Measurements from ENCODE around the gene PPP1R13B. TPM values are rescaled to one million over a fixed set of nuclear protein-coding genes. Genes with fewer than 3 reads are reported as not detected.

Gene PPP1R13B
- total RNA-seq, 1 experiment from 2014 or later = 16.2 TPM

- CTCF ChIA-PET = no interaction called here
- H3K4me1 Mint-ChIP-seq (ENCODE audit: insufficient read depth, unreplicated experiment) = peaks cover 13% of the 10 kb centered on the region
- peaks cover 8% of the 10 kb centered on the region for H3K9me3 Mint-ChIP-seq (ENCODE audit: unreplicated experiment)
- H3K4me3 Mint-ChIP-seq (ENCODE audit: unreplicated experiment) = no peak overlapping the region
- TF ChIP-seq CTCF (IDR thresholded peaks at IDR 0.05; ENCODE audit: unreplicated experiment) = no peak
- POLR2A ChIA-PET = no interaction called here
- H3K36me3 Mint-ChIP-seq (ENCODE audit: insufficient read depth, unreplicated experiment) = no peaks in the 10 kb centered on the region
- DNase-seq (ENCODE audit: unreplicated experiment) = no peak
- no peak overlapping the region for H3K27ac Mint-ChIP-seq (ENCODE audit: low read depth, unreplicated experiment)
- no TSS peak for BruUV-seq (replicated peaks)
- H3K27me3 Mint-ChIP-seq (ENCODE audit: insufficient read depth, unreplicated experiment) = no peaks in the 10 kb centered on the region
- intact Hi-C loops (cut with micrococcal nuclease) = no loop called here
Measured at GRCh38 chr14:103892247-103892646, 44.9 kb upstream of the PPP1R13B start.

DNA sequence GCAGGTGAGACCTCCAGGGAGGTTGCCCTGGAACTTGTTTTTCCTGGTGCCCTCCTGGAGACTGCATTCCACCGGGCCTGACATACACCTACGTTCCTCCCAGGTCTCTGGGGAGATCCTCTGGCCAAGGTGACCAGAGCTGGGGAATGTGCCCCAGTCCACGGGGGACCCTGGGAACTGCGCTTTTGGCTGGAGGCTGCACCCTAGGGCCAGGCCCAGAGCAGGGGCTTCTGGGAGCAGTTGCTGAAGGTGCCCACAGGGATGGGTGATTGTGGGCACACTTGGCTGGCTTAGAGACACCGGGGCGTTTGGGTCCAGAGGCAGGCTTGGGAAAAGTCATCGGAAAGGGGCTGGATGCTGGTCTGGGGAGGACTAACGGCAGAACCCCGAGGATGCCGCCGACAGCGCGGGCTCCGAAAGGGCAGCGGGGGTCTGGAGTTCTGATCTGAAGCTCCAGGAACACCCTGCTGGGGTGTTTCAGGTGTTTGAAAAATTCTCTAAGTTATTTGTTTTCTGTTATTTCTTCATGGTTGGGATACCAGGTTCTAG lies 44.4 kb upstream of the PPP1R13B start:
- Mint-ChIP-seq H3K27ac (ENCODE audit: low read depth, unreplicated experiment) (no peak overlapping the region), H3K9me3 (ENCODE audit: unreplicated experiment) (peaks cover 6% of the 10 kb centered on the region), H3K27me3 (ENCODE audit: insufficient read depth, unreplicated experiment) (no peaks in the 10 kb centered on the region), H3K4me3 (ENCODE audit: unreplicated experiment) (no peak overlapping the region), H3K36me3 (ENCODE audit: insufficient read depth, unreplicated experiment) (no peaks in the 10 kb centered on the region), H3K4me1 (ENCODE audit: insufficient read depth, unreplicated experiment) (peaks cover 13% of the 10 kb centered on the region)
- CTCF ChIA-PET = interaction anchor here (0.7 kb wide), 1 partner anchor 83 kb away, joined by 3 read pairs; no protein-coding TSS in a partner anchor
- POLR2A ChIA-PET = no interaction called here
- intact Hi-C loops (cut with micrococcal nuclease) = no loop called here
- no TSS peak for BruUV-seq (replicated peaks)
- no peak for TF ChIP-seq CTCF (IDR thresholded peaks at IDR 0.05; ENCODE audit: unreplicated experiment)
- DNase-seq (ENCODE audit: unreplicated experiment) = no peak

- Mint-ChIP-seq H3K4me3 (ENCODE audit: unreplicated experiment) (no peak overlapping the region), H3K4me1 (ENCODE audit: insufficient read depth, unreplicated experiment) (peaks cover 13% of the 10 kb centered on the region), H3K27me3 (ENCODE audit: insufficient read depth, unreplicated experiment) (no peaks in the 10 kb centered on the region), H3K27ac (ENCODE audit: low read depth, unreplicated experiment) (no peak overlapping the region), H3K9me3 (ENCODE audit: unreplicated experiment) (no peaks in the 10 kb centered on the region), H3K36me3 (ENCODE audit: insufficient read depth, unreplicated experiment) (no peaks in the 10 kb centered on the region)
- CTCF ChIA-PET = interaction anchor here (0.7 to 2.5 kb wide), 2 partner anchors 10 to 83 kb away, joined by 3 to 9 read pairs; no protein-coding TSS in a partner anchor
- intact Hi-C loops (cut with micrococcal nuclease) = no loop called here
- no peak for TF ChIP-seq CTCF (IDR thresholded peaks at IDR 0.05; ENCODE audit: unreplicated experiment)
- BruUV-seq (replicated peaks) = no TSS peak
- POLR2A ChIA-PET = no interaction called here
- DNase-seq (ENCODE audit: unreplicated experiment) = no peak
Measured at GRCh38 chr14:103890821-103891666, 43.7 kb upstream of the PPP1R13B start.

DNA sequence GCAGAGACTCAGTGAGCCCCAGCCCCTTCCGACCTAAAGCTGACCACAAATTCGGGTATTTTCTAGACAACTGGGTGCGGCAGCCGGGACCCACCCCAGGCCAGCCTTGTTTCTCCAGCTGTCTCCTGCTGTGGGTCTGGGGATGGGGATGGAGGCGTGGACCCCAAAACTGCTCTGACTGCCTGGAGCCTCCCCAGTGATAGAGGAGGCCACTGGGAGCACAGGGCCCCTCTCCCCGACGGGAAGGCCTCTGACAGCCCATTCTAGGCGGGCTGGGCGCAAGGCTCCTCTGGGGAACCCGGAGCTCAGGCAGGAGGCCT lies 42.6 kb upstream of the PPP1R13B start:
- Mint-ChIP-seq H3K27ac (ENCODE audit: low read depth, unreplicated experiment) (no peak overlapping the region), H3K27me3 (ENCODE audit: insufficient read depth, unreplicated experiment) (no peaks in the 10 kb centered on the region), H3K36me3 (ENCODE audit: insufficient read depth, unreplicated experiment) (no peaks in the 10 kb centered on the region), H3K9me3 (ENCODE audit: unreplicated experiment) (no peaks in the 10 kb centered on the region), H3K4me1 (ENCODE audit: insufficient read depth, unreplicated experiment) (peaks cover 13% of the 10 kb centered on the region), H3K4me3 (ENCODE audit: unreplicated experiment) (no peak overlapping the region)
- no peak for DNase-seq (ENCODE audit: unreplicated experiment)
- TF ChIP-seq CTCF (IDR thresholded peaks at IDR 0.05; ENCODE audit: unreplicated experiment) = no peak
- intact Hi-C loops (cut with micrococcal nuclease) = no loop called here
- ChIA-PET POLR2A (no interaction called here), CTCF (interaction anchor here (2.5 kb wide), 1 partner anchor 11 kb away, joined by 9 read pairs; no protein-coding TSS in a partner anchor)
- BruUV-seq (replicated peaks) = no TSS peak

Measured in MCF 10A (cell line).